Neutrophil (primary cell): ENCODE results near the gene SAFB2.

Experiments used
- H3K27ac ChIP-seq: fragments of 200-600 bp; sonication (generic); 2 replicates; pipeline ENCODE4 v1.5.1; 2016; ENCODE audit warnings: mild to moderate bottlenecking, moderate library complexity
- H3K27me3 ChIP-seq: fragments of 200-600 bp; sonication (generic); 2 replicates; pipeline ENCODE4 v1.6.0; 2016; ENCODE audit warnings: mild to moderate bottlenecking
- H3K36me3 ChIP-seq: fragments of 200-600 bp; sonication (generic); 2 replicates; pipeline ENCODE4 v1.5.1; 2017
- H3K4me1 ChIP-seq, 2 experiments: fragments of 200-600 bp in 1 of 2; sonication (generic) in 1 of 2; 1 replicate in 1 of 2; 2 replicates in 1 of 2; pipeline versions ENCODE4 v1.5.1 to v1.6.1; 2013 to 2016; ENCODE audit warnings: low read depth in 1 of 2, low read length in 1 of 2, mild to moderate bottlenecking in 1 of 2, moderate library complexity in 1 of 2; ENCODE audit not compliant: control insufficient read depth in 1 of 2, insufficient read depth in 1 of 2
- H3K4me3 ChIP-seq, 2 experiments: fragments of 200-600 bp in 1 of 2; sonication (generic) in 1 of 2; 1 replicate in 1 of 2; 2 replicates in 1 of 2; pipeline ENCODE4 v1.5.1; 2013 to 2016; ENCODE audit warnings: low read depth in 1 of 2, low read length in 1 of 2, mild to moderate bottlenecking in 1 of 2, moderate library complexity in 1 of 2
- H3K9me3 ChIP-seq: fragments of 200-600 bp; sonication (generic); 2 replicates; pipeline ENCODE4 v1.5.1; 2016
- CTCF ChIP-seq: fragments of 200-600 bp; sonication (generic); IDR thresholded peaks from 2 replicates; pipeline ENCODE4 v1.5.1; 2016; ENCODE audit warnings: antibody characterized with exemption

Gene SAFB2

DNA sequence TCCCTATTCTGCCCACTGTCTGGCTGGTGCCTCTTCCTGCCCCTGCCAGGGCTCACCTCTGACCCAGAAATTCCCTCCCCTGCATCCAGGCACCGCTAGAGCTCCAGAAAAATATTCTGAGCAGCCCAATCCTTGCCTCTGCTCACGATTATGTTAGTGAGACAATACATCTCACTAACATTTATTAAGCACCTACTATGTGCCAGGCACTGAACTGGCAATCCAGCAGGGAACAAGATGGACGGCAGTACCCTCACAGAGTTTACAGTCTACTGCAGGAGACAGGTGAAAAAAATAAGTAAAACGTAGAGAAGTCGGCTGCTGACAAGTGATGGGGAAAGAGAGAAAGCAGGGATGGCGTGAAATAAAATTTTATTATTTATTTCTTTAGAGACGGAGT, 60.3 kb downstream of the SAFB2 start:
- Histone ChIP-seq H3K4me1 (no peaks in the 10 kb centered on the region), H3K27me3 (peaks cover 79% of the 10 kb centered on the region), H3K27ac (no peak overlapping the region), H3K4me3 (no peak overlapping the region), H3K36me3 (no peaks in the 10 kb centered on the region), H3K9me3 (no peaks in the 10 kb centered on the region)
- no peak for TF ChIP-seq CTCF

DNA sequence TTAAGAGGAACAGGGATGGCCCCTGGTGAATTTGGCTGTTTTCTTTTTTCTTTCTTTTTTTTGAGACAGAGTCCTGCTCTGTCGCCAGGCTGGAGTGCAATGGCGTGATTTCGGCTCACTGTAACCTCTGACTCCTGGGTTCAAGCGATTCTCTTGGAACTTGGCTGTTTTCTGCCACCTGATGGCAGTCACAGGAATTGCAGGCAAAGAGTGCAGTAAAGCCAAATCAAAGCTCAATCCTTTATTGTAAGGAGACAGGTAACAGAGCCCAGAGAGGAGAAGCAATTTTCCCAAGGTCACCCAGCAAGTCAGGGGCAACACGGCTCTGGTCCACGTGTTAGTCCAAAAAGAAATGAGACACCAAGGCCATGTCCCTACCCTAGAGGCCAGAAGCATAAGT, 61.0 kb downstream of the SAFB2 start:
- Histone ChIP-seq H3K4me3 (no peak overlapping the region), H3K27ac (no peak overlapping the region)
- TF ChIP-seq CTCF = no peak

DNA sequence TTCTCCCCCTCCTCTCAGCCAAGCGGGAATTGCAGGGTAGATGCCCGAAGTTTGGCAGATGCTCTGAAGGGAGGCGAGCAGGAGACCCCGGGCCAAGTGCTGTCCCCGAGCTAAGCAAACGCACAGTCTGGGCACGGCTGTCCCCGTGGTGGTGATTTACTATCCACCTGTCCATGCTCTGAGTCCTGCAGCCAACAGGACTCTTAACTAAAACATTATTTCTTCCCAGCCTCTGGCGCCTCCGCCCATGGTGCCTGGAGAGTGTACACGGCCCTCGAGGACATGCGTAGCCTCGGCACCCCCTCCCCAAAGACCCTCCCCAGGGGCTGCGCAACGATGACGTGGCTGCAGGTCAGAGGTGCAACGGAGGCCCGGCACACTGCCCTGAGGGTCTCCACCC, 62.4 kb downstream of the SAFB2 start:
- H3K27me3 ChIP-seq = peaks cover 60% of the 10 kb centered on the region

More for the DNA sequence above, 61.0 kb downstream of the SAFB2 start:
- Histone ChIP-seq H3K4me1 (no peaks in the 10 kb centered on the region), H3K9me3 (no peaks in the 10 kb centered on the region), H3K36me3 (no peaks in the 10 kb centered on the region), H3K27me3 (peaks cover 74% of the 10 kb centered on the region)

DNA sequence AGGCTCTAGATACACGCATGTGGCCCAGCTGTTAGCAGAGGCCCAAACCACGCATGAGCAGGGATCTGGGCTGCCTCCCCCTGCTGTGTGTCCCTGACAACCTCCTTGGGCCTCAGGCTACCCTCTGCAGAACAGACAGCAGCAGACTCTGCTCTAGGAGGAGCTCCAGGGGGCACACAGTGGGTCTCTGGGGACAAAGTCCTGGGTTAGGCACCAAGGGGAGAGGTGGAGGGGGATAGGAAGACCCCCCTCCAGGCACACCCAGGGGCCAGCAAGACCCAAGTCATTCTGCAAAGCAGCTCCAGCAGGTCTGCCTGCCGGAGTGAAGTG, 62.8 kb downstream of the SAFB2 start:
- no peak overlapping the region for H3K4me3 ChIP-seq
- H3K27ac ChIP-seq = no peak overlapping the region
- no peaks in the 10 kb centered on the region for H3K9me3 ChIP-seq
- H3K4me1 ChIP-seq = no peaks in the 10 kb centered on the region
- H3K27me3 ChIP-seq = peaks cover 57% of the 10 kb centered on the region
- no peaks in the 10 kb centered on the region for H3K36me3 ChIP-seq
- TF ChIP-seq CTCF = no peak

More for the DNA sequence above, 62.4 kb downstream of the SAFB2 start:
- Histone ChIP-seq H3K4me3 (no peak overlapping the region), H3K27ac (no peak overlapping the region), H3K4me1 (no peaks in the 10 kb centered on the region), H3K36me3 (no peaks in the 10 kb centered on the region), H3K9me3 (no peaks in the 10 kb centered on the region)
- no peak for TF ChIP-seq CTCF

DNA sequence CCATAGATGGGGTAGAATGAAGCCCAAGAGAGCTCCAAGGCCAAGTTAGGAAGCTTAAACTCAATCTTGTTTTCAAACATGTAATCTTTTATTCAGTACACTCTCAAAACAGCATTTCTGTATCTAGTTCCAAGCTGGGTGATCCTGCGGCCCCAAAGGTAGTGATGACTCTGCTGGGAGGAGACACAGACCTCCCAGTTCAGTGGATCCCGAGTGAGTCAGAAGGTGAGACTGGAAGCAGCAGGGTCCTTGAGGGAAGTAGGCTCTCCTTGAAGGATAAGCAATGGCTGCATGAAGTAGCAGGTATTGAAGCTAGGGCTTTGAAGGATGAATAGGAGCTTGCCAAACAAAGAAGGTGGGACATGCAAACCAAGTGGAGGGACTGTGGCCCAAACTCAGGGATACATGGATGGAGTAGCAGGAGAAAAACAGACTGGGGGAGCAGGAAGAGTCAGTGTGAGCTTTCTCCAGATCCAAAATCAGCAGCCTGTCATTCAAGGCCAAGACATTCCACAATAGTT, 64.4 kb downstream of the SAFB2 start:
- Histone ChIP-seq H3K36me3 (no peaks in the 10 kb centered on the region), H3K4me1 (no peaks in the 10 kb centered on the region), H3K9me3 (no peaks in the 10 kb centered on the region), H3K27me3 (peaks cover 42% of the 10 kb centered on the region), H3K27ac (no peak overlapping the region), H3K4me3 (no peak overlapping the region)
- no peak for TF ChIP-seq CTCF

GRCh38 chr19:5557691-5558090, 64.9 kb downstream of the SAFB2 start:
- Histone ChIP-seq H3K27ac (no peak overlapping the region), H3K4me1 (no peaks in the 10 kb centered on the region), H3K36me3 (no peaks in the 10 kb centered on the region), H3K4me3 (no peak overlapping the region), H3K27me3 (peaks cover 37% of the 10 kb centered on the region), H3K9me3 (no peaks in the 10 kb centered on the region)
- TF ChIP-seq CTCF = no peak
